Endothelial cell (in vitro differentiated cells): ENCODE measurements around the gene LEPR. TPM values are rescaled to one million over a fixed set of nuclear protein-coding genes. Genes with fewer than 3 reads are reported as not detected.

Source experiments
- DNase-seq: peaks from one replicate; pipeline ENCODE4 v3.0.0; 2021; ENCODE audit warnings: low spot score
- H3K27ac Mint-ChIP-seq: one replicate; pipeline ENCODE4 v1.8.0; 2021; ENCODE audit warnings: mixed read lengths, inconsistent platforms; ENCODE audit not compliant: unreplicated experiment
- H3K27me3 Mint-ChIP-seq: one replicate; pipeline ENCODE4 v1.8.0; 2021; ENCODE audit warnings: mild to moderate bottlenecking, moderate library complexity, mixed read lengths, inconsistent platforms; ENCODE audit not compliant: unreplicated experiment
- H3K36me3 Mint-ChIP-seq: one replicate; pipeline ENCODE4 v1.8.0; 2021; ENCODE audit warnings: mild to moderate bottlenecking, low read depth, mixed read lengths, inconsistent platforms; ENCODE audit not compliant: unreplicated experiment
- H3K4me1 Mint-ChIP-seq: one replicate; pipeline ENCODE4 v1.8.0; 2021; ENCODE audit warnings: mild to moderate bottlenecking, mixed read lengths, inconsistent platforms; ENCODE audit not compliant: unreplicated experiment
- H3K4me3 Mint-ChIP-seq: one replicate; pipeline ENCODE4 v1.8.0; 2021; ENCODE audit warnings: mild to moderate bottlenecking, mixed read lengths, inconsistent platforms; ENCODE audit not compliant: unreplicated experiment
- H3K9me3 Mint-ChIP-seq: one replicate; pipeline ENCODE4 v1.8.0; 2021; ENCODE audit warnings: mixed read lengths, inconsistent platforms; ENCODE audit not compliant: unreplicated experiment
- CTCF ChIP-seq: fragments of 200-600 bp; sonication (generic); IDR thresholded peaks from one replicate; pipeline ENCODE4 v1.5.0; 2021; ENCODE audit warnings: antibody characterized with exemption; ENCODE audit not compliant: unreplicated experiment
- total RNA-seq: library from RNA; stranded (reverse); fragmentation: NEBNext Ultra II Directional; extraction: Animal tissue kit (Norgen Biotek cat#: 25700); gene quantifications from one replicate; pipeline ENCODE4 v1.2.1, GENCODE V29; 2021; ENCODE audit not compliant: unreplicated experiment

The LEPR gene
- total RNA-seq, 1 donor from 2014 or later = 8.3 TPM

DNA sequence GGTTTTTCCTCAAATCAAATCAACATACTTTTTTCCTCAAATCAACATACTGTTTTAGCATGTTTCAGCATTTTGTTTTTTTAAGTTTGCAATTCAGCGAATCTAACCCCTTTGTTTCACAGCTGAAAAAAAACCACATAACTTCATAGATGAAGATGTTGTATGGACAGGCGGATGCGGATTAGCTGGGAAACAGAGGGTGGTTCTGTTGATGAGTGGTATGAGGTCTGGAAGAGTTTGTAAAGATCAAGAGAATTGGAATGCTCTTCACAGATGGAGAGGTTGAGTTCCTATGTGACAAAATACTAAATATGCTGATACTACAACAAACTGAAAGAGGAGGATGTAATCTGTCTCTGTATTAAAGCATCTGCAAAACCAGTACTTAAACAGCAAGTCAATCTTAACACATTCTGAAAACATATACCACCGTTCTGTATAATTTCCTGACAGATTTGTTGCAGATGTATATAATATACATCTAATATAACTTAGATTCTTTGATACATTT lies 10.6 kb upstream of the LEPR start:
- no peaks in the 10 kb centered on the region for H3K36me3 Mint-ChIP-seq
- H3K27ac Mint-ChIP-seq = no peak overlapping the region
- TF ChIP-seq CTCF = no peak
- H3K4me1 Mint-ChIP-seq = peaks cover 5% of the 10 kb centered on the region
- no peak overlapping the region for H3K4me3 Mint-ChIP-seq
- no peaks in the 10 kb centered on the region for H3K27me3 Mint-ChIP-seq
- H3K9me3 Mint-ChIP-seq = no peaks in the 10 kb centered on the region
- no peak for DNase-seq

DNA sequence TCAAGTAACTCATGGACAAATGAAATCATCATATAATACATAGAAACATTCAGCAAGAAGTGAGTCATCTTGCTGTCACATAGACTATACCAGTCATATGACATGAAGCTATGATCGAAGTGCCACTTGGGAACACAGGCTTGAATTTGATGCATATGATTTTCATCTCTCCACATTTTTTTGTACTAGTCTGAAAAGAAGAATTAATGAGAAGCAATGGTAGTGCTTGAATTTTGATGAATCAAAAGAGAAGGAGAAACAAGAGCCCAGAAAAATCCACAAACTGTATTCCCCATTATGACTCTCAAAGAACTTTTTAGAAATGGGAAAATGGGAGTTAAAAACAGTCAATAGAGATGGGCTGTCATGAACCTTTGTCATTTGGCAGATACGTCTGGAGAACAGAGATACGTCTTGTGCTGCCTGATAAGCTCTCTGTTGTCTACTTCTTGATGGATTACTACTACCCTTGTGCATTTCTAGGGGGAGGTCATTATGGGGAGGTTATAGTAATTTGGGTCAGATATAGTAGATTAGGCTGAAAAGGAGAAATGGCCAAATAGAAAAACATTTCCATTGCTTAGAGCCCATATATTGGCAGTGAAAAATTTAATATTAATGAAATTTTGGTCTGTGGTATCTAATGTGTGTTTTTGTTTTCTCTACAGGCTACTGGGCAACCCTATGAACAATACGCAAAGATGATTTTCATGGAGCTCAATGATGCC lies 8.0 kb upstream of the LEPR start:
- no peak for TF ChIP-seq CTCF
- peaks cover 5% of the 10 kb centered on the region for H3K4me1 Mint-ChIP-seq

GRCh38 chr1:65412984-65413375 lies 7.5 kb upstream of the LEPR start:
- DNase-seq = no peak
- H3K4me1 Mint-ChIP-seq = peaks cover 5% of the 10 kb centered on the region
- H3K9me3 Mint-ChIP-seq = no peaks in the 10 kb centered on the region
- no peaks in the 10 kb centered on the region for H3K36me3 Mint-ChIP-seq
- no peak overlapping the region for H3K27ac Mint-ChIP-seq
- H3K27me3 Mint-ChIP-seq = no peaks in the 10 kb centered on the region
- no peak overlapping the region for H3K4me3 Mint-ChIP-seq
- no peak for TF ChIP-seq CTCF

More for the DNA sequence above, 8.0 kb upstream of the LEPR start:
- H3K36me3 Mint-ChIP-seq = no peaks in the 10 kb centered on the region
- DNase-seq = no peak
- no peak overlapping the region for H3K27ac Mint-ChIP-seq
- no peak overlapping the region for H3K4me3 Mint-ChIP-seq
- no peaks in the 10 kb centered on the region for H3K9me3 Mint-ChIP-seq
- H3K27me3 Mint-ChIP-seq = no peaks in the 10 kb centered on the region

- DNase-seq = no peak
- H3K4me3 Mint-ChIP-seq = no peak overlapping the region
- H3K27ac Mint-ChIP-seq = no peak overlapping the region
- H3K27me3 Mint-ChIP-seq = no peaks in the 10 kb centered on the region
- TF ChIP-seq CTCF = no peak
- H3K4me1 Mint-ChIP-seq = peaks cover 7% of the 10 kb centered on the region
- peaks cover 6% of the 10 kb centered on the region for H3K36me3 Mint-ChIP-seq
- H3K9me3 Mint-ChIP-seq = no peaks in the 10 kb centered on the region
Observed at GRCh38 chr1:65414538-65414937, 5.9 kb upstream of the LEPR start.

- Mint-ChIP-seq H3K9me3 (no peaks in the 10 kb centered on the region), H3K4me3 (no peak overlapping the region), H3K4me1 (peaks cover 10% of the 10 kb centered on the region), H3K27me3 (peaks cover 3% of the 10 kb centered on the region), H3K27ac (no peak overlapping the region), H3K36me3 (peaks cover 6% of the 10 kb centered on the region)
- no peak for DNase-seq
- no peak for TF ChIP-seq CTCF
Observed at GRCh38 chr1:65416767-65417166, 3.7 kb upstream of the LEPR start.
